SK-N-SH (cell line): ENCODE data around the gene CLCN5. TPM values are rescaled to one million over a fixed set of nuclear protein-coding genes. Genes with fewer than 3 reads are reported as not detected.

Experiments used
- CTCF ChIA-PET: fragments of 300-600, 350-600 bp; formaldehyde crosslinking; extraction: SDS; loops from one replicate; lab custom pipeline; 2021; lab: Yijun Ruan, JAX
- POLR2A ChIA-PET: fragments of 350-600 bp; sonication (Branson Sonifier 250); formaldehyde crosslinking; extraction: SDS; loops from one replicate; lab custom pipeline; 2020; ENCODE audit warnings: antibody characterized with exemption, inconsistent platforms; lab: Yijun Ruan, JAX
- DNase-seq: peaks from one replicate; pipeline ENCODE4 v3.0.0; 2012
- H2AFZ ChIP-seq: fragments of 200-600 bp; sonication (generic); 2 replicates; pipeline ENCODE4 v1.8.1; 2016; ENCODE audit warnings: antibody characterized with exemption, mild to moderate bottlenecking, low read depth
- H3F3A ChIP-seq: fragments of 200-600 bp; sonication (generic); replicated peaks from 2 replicates; pipeline ENCODE3; 2016; ENCODE audit warnings: antibody characterized with exemption, mild to moderate bottlenecking; ENCODE audit not compliant: insufficient read depth
- H3K27ac ChIP-seq, 2 experiments: fragments of 200-500 bp in 1 of 2; fragments of 200-600 bp in 1 of 2; sonication (Bioruptor generic) in 1 of 2; sonication (generic), shearing (Covaris generic) in 1 of 2; 2 replicates each; pipeline versions ENCODE4 v1.5.1 to v1.6.1; 2014 to 2016; ENCODE audit warnings: low read depth in 2 of 2, inconsistent platforms in 1 of 2, low read length in 1 of 2, mild to moderate bottlenecking in 1 of 2, mixed read lengths in 1 of 2
- H3K27me3 ChIP-seq: fragments of 200-600 bp; sonication (generic), shearing (Covaris generic); 2 replicates; pipeline ENCODE4 v1.6.1; 2016; ENCODE audit warnings: mixed run types; ENCODE audit not compliant: insufficient read depth
- H3K36me3 ChIP-seq, 2 experiments: fragments of 200-500 bp in 1 of 2; fragments of 200-600 bp in 1 of 2; sonication (Bioruptor generic) in 1 of 2; sonication (generic) in 1 of 2; replicated peaks in 1 of 2; 2 replicates each; pipeline versions ENCODE3 to v1.5.1; 2014 to 2016; ENCODE audit warnings: low read length in 1 of 2, mild to moderate bottlenecking in 1 of 2; ENCODE audit not compliant: insufficient read depth in 2 of 2, control insufficient read depth in 1 of 2
- H3K4me1 ChIP-seq, 2 experiments: fragments of 200-500 bp in 1 of 2; fragments of 200-600 bp in 1 of 2; sonication (Bioruptor generic) in 1 of 2; sonication (generic), shearing (Covaris generic) in 1 of 2; 2 replicates each; pipeline versions ENCODE4 v1.5.1 to v1.6.1; 2014 to 2016; ENCODE audit warnings: low read depth in 1 of 2, low read length in 1 of 2, mixed run types in 1 of 2; ENCODE audit not compliant: insufficient read depth in 2 of 2, control insufficient read depth in 1 of 2
- H3K4me2 ChIP-seq: fragments of 200-600 bp; sonication (generic), shearing (Covaris generic); 2 replicates; pipeline ENCODE4 v1.6.1; 2017; ENCODE audit warnings: mixed run types
- H3K4me3 ChIP-seq, 2 experiments: fragments of 200-500 bp in 1 of 2; fragments of 200-600 bp in 1 of 2; sonication (Bioruptor generic) in 1 of 2; sonication (generic), shearing (Covaris generic) in 1 of 2; 2 replicates each; pipeline versions ENCODE4 v1.5.1 to v1.8.1; 2014 to 2016; ENCODE audit warnings: low read depth in 2 of 2, inconsistent platforms in 1 of 2, low read length in 1 of 2, mild to moderate bottlenecking in 1 of 2, mixed read lengths in 1 of 2, moderate library complexity in 1 of 2
- H3K79me2 ChIP-seq: fragments of 200-600 bp; sonication (generic); 2 replicates; pipeline ENCODE4 v1.8.1; 2017; ENCODE audit warnings: mild to moderate bottlenecking; ENCODE audit not compliant: insufficient read depth
- H3K9ac ChIP-seq: fragments of 200-600 bp; sonication (generic); 2 replicates; pipeline ENCODE4 v1.6.1; 2017; ENCODE audit warnings: mixed run types
- H3K9me2 ChIP-seq: fragments of 200-600 bp; sonication (generic); 2 replicates; pipeline ENCODE4 v1.6.1; 2017; ENCODE audit warnings: mixed run types
- H3K9me3 ChIP-seq: fragments of 200-600 bp; sonication (generic); 2 replicates; pipeline ENCODE4 v1.6.1; 2017; ENCODE audit warnings: mixed run types, mild to moderate bottlenecking, moderate library complexity
- H4K20me1 ChIP-seq: fragments of 200-600 bp; sonication (generic); 2 replicates; pipeline ENCODE4 v1.6.1; 2017; ENCODE audit warnings: mild to moderate bottlenecking, mixed run types; ENCODE audit not compliant: insufficient read depth
- CTCF ChIP-seq: fragments of 200-600 bp; sonication (generic); IDR thresholded peaks from 2 replicates; pipeline ENCODE4 v1.6.1; 2017; ENCODE audit warnings: antibody characterized with exemption, mild to moderate bottlenecking, moderate library complexity
- EZH2phosphoT487 ChIP-seq: fragments of 200-600 bp; sonication (generic); IDR thresholded peaks from 2 replicates; pipeline ENCODE4 v1.6.1; 2017; ENCODE audit warnings: low read depth, mixed run types, mild to moderate bottlenecking, antibody characterized with exemption, moderate library complexity, borderline replicate concordance
- FOSL2 ChIP-seq: IDR thresholded peaks from 2 replicates; pipeline ENCODE4 v1.4.0; 2012; ENCODE audit warnings: low read depth, mild to moderate bottlenecking, moderate library complexity, borderline replicate concordance
- FOXM1 ChIP-seq: IDR thresholded peaks from 2 replicates; pipeline ENCODE4 v1.4.0; 2012; ENCODE audit warnings: low read depth, mild to moderate bottlenecking
- IRF3 ChIP-seq: fragments of 150-350 bp; IDR thresholded peaks from 2 replicates; pipeline ENCODE4 v1.6.1; 2016; ENCODE audit warnings: mild to moderate bottlenecking, low read depth, low read length
- MAX ChIP-seq: IDR thresholded peaks from 2 replicates; pipeline ENCODE4 v1.4.0; 2012; ENCODE audit warnings: low read depth
- MXI1 ChIP-seq: IDR thresholded peaks from 2 replicates; pipeline ENCODE4 v1.6.1; 2012; ENCODE audit warnings: mild to moderate bottlenecking, low read depth, low read length, improper control_type of control experiment
- PBX3 ChIP-seq: IDR thresholded peaks from 2 replicates; pipeline ENCODE4; 2012
- POLR2AphosphoS5 ChIP-seq: IDR thresholded peaks from 2 replicates; pipeline ENCODE4 v1.6.1; 2012; ENCODE audit warnings: low read depth, low read length
- RAD21 ChIP-seq: IDR thresholded peaks from 2 replicates; pipeline ENCODE4 v1.6.1; 2012; ENCODE audit warnings: mild to moderate bottlenecking, low read length
- RCOR1 ChIP-seq: fragments of 150-350 bp; IDR thresholded peaks from 2 replicates; pipeline ENCODE4 v1.6.1; 2017; ENCODE audit warnings: antibody characterized with exemption, low read length
- REST ChIP-seq: IDR thresholded peaks from 2 replicates; pipeline ENCODE4 v1.6.1; 2012; ENCODE audit warnings: mild to moderate bottlenecking, low read depth, low read length, moderate library complexity
- RXRA ChIP-seq: IDR thresholded peaks from 2 replicates; pipeline ENCODE4 v1.4.0; 2012; ENCODE audit warnings: low read depth, mild to moderate bottlenecking, borderline replicate concordance
- SMC3 ChIP-seq: IDR thresholded peaks from 2 replicates; pipeline ENCODE4 v1.6.1; 2012; ENCODE audit warnings: low read depth, low read length, improper control_type of control experiment
- TAF1 ChIP-seq: IDR thresholded peaks from 2 replicates; pipeline ENCODE4 v1.6.1; 2012; ENCODE audit warnings: low read depth, mild to moderate bottlenecking, low read length, moderate library complexity, borderline replicate concordance
- TCF12 ChIP-seq: IDR thresholded peaks from 2 replicates; pipeline ENCODE4 v1.4.0; 2012
- YY1 ChIP-seq: IDR thresholded peaks from 2 replicates; pipeline ENCODE4 v1.4.0; 2012; ENCODE audit warnings: low read depth, mild to moderate bottlenecking
- ZBTB33 ChIP-seq: IDR thresholded peaks from 2 replicates; pipeline ENCODE4 v1.4.0; 2012; ENCODE audit warnings: low read depth, borderline replicate concordance
- WGBS: methylation state at CpG from one replicate; pipeline ENCODE4 v1.1.6; 2017; ENCODE audit warnings: low lambda C conversion rate; 5-methylcytosine and 5-hydroxymethylcytosine counted together
- polyA plus RNA-seq, 3 experiments: library from polyadenylated mRNA; depleted of rRNA; stranded (reverse); fragments of >200 nt; gene quantifications; 2 replicates each; pipeline ENCODE4 v1.2.3, GENCODE V29; 2012

Gene CLCN5
- polyA plus RNA-seq, 1 of the 3 experiments (the other 2 are of a cell fraction) = 1.7 TPM

GRCh38 chrX:49921109-49921508 lies 1.3 kb upstream of the CLCN5 start:
- Histone ChIP-seq H3K4me3 (no peak overlapping the region), H3K9me3 (no peaks in the 10 kb centered on the region), H3K9me2 (no peaks in the 10 kb centered on the region), H3K4me2 (no peak overlapping the region), H3K4me1 (peaks cover 0 to 2% of the 10 kb centered on the region in 2 experiments; a peak in 1 of 4 replicates), H3K9ac (no peak overlapping the region), H3F3A (no peaks in the 10 kb centered on the region), H4K20me1 (no peaks in the 10 kb centered on the region), H3K36me3 (no peaks in the 10 kb centered on the region), H3K79me2 (no peaks in the 10 kb centered on the region), H2AFZ (peak overlapping the region; percentile 65; the same call in 1 of the 2 replicates)
- POLR2A ChIA-PET = no interaction called here
- CTCF ChIA-PET = interaction anchor here (0.6 to 4.7 kb wide), 9 partner anchors 15 to 179 kb away, joined by 3 to 18 read pairs (median 5); no protein-coding TSS in a partner anchor
- no peak for TF ChIP-seq FOSL2
- TF ChIP-seq SMC3 = no peak
- no peak for TF ChIP-seq CTCF
- TF ChIP-seq MXI1 = no peak
- no peak for TF ChIP-seq POLR2AphosphoS5
- TF ChIP-seq RCOR1 = no peak
- TF ChIP-seq TCF12 = no peak
- no peak for TF ChIP-seq IRF3
- no peak for TF ChIP-seq REST
- TF ChIP-seq ZBTB33 = no peak
- TF ChIP-seq PBX3 = no peak
- no peak for TF ChIP-seq RXRA
- no peak for TF ChIP-seq YY1
- TF ChIP-seq FOXM1 = no peak
- TF ChIP-seq TAF1 = no peak
- TF ChIP-seq RAD21 = no peak
- no peak for TF ChIP-seq EZH2phosphoT487
- TF ChIP-seq MAX = no peak
- TF ChIP-seq, all 33 proteins: peak for 0
- WGBS = 67% methylated on average over 2 of the region's 2 CpGs
- DNase-seq = no peak
- H3K27ac ChIP-seq = no peak overlapping the region
- H3K27me3 ChIP-seq = no peaks in the 10 kb centered on the region
